ENCODE measurements around the gene CFAP157.

CFAP157 gene

DNA sequence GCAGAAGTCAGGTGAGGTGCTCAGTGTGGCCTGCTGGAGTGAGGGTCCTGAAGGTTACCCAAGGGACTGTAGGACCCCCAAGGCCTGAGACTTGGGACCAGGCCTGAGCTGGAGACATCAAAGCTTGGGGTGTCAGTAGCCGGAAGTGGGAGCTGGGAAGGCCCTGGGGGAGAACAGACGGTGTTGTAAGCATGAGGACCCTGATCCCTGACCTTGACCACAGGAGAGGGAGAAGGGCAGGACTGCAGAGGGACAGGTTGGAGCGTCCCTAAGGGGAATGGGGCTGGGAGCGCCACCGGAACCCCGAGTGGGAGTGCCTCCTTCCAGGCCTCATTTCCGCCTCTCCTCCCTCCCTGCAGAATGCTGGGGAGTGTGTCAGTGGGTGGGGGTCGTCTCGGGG, 9.6 kb downstream of the CFAP157 start:
- DNase-seq: no peak

DNA sequence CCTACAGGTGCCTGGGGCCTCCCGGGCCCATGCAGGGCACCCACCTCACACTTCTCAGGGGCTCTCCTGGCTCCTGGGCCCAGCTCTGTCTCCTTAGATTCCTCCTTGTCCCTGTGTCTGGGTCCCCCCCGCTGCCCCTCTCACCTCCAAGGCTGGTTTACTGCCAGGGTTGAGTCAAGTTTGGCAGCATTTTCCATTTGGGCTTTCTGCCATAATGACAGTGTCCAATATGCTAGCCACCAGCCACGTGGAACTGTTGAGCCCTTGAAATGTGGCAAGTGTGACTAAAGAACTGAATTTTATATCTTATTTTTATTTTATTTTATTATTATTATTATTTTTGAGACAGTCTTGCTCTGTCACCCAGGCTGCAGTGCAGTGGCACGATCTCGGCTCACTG, 11.0 kb downstream of the CFAP157 start:
- no peak for DNase-seq

DNA sequence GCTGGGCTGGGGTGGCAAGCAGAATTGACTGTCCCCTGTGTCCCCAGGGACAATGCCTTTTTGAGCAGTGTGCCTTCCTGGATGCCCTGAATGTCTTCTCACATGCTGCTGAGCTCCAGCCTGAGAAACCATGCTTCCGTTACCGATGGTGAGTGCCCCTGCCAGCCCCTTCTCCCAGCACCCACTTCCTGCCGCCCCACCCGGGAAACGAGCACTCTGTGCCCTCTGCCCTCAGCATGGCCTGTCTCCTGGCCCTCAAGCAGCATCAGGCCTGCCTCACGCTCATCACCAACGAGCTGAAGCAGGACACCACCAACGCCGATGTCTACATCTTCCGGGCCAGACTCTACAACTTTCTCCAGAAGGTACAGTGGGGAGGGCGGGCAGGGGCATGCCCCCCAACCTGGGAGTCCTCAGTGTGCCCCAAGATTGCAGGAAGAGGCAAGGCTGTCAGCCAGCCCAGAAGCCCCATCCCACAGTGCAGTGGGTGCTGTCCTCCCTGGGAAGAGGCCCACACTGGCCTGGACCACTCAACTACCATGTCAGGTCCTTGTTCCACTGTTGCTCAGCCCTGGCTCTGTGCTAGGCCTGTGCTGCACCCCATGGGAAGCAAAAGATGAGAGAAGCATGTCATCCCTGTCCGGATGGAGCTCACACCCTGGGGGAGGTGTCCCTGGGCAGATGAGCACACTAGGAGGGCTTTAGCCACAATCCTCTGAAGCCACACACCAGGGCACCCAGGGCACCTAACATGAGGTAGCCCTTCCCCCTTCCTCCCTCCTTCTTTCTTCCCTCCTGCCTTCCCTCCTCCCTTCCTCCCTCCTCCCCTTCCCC, 13.5 kb downstream of the CFAP157 start:
- DNase-seq: no peak

DNA sequence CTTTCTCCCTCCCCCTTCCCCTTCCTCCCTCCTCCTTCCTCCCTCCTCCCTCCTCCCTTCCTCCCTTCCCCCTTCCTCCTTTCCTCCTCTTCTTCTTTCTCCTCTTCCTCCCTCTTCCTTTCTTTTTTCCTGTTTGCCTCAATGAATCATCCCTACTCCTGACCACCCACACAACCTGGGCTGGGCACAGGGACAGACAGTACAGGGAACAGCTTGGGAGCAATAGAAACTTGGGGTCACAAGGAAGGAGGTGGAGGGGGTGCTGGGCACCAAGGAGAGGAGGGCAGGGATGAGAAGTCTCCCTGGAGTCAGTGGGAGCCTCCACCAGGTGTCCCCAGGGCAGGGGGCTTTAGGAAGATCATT, 14.1 kb downstream of the CFAP157 start:
- DNase-seq: no peak

DNA sequence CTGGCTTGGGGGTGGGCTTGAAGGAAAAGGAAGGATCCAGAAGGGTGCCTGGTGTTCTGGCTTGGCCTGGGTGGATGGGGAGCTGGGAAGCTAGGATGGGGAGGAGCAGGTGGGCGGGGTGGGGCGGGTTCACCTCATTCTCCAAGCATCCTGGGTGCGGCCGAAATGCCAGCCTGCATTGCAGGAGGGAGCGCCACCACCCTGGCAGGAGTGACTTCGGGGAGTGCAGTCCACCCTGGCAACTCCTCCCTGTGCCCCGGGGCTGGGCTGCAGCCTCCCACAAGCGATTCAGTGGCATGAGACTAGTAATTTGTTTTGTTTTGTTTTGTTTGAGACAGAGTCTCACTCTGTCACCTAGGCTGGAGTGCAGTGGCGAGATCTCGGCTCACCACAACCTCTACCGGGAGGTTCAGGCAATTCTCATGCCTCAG, 14.6 kb downstream of the CFAP157 start:
- no peak for DNase-seq

DNA sequence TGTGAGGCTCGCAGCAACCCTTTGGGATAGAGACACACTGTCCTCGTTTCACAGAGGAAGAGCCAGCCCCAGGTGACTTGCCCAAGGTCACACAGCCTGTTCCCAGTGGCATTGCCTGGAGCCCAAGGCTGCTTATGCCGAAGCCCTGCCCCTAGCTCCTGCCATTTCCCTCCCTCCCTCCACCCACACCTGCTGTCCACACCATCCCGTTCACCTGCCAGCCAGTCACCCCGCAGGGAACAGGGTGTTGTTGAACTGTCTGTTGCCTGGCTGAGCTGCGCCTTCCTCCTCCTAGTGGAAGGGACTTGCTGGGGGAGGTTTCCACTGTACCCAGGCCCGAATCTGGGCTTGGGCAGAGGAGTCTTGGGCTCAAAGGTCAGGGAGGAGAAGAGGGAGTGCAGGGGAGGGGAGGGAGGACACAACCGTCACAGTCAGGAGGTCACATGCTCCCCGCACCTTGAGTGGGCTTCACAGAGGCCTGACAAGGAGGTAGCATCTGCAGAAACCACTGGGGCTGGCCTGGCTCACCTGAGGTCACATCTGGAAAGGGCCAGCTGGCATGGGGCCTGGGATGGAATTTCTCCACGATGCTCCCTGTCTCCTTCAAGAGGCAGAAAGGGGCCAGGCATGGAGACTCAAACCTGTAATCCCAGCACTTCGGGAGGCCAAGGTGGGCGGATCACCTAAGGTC, 15.4 kb downstream of the CFAP157 start:
- no peak for DNase-seq

DNA sequence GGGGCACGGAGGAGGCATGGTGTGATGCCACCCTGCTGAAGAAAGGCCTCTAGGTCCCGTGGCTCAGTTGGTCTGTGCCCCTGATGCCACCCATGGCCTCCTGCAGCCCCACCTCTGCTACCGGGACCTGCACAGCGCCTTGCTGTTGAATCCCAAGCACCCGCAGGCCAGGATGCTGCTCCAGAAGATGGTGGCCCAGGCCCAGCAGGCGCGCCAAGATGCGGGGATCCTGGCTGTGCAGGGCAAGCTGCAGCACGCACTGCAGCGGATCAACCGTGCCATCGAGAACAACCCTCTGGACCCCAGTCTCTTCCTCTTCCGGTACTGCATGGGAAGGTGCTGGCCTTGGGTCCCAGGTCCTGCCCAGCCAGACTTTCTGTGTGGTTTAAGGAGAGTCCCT, 16.2 kb downstream of the CFAP157 start:
- DNase-seq: no peak

DNA sequence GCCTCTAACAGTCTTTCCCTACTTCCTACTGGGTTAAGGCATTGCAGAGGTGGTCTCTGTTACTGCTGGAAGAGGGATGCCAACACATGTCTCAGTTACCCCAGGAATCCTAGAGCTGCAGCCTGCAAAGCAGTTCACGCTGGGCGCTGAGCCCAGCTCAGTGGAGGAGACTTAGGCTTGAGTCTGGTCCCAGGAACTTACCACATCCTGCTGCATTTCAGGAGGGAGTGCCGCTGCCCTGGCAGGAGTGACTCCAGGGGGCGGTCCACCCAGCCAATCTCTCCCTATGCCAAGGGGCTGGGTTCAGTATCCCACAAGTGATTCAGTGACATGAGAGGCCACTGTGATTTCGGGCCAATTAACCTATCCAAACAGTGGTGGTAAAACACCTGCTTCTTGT, 16.7 kb downstream of the CFAP157 start:
- no peak for DNase-seq

DNA sequence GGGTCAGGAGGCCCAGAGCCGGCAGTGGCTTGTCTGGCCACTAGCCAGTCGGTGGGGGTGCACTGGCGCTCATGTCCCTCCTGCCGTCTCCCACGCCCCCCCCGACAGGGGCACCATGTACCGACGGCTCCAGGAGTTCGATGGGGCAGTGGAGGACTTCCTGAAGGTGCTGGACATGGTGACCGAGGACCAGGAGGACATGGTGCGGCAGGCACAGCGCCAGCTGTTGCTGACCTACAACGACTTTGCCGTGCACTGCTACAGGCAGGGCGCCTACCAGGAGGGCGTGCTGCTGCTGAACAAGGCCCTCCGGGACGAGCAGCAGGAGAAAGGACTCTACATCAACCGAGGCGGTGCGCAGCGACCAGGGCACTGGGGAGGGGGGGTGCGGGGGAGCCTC, 17.2 kb downstream of the CFAP157 start:
- DNase-seq: no peak

DNA sequence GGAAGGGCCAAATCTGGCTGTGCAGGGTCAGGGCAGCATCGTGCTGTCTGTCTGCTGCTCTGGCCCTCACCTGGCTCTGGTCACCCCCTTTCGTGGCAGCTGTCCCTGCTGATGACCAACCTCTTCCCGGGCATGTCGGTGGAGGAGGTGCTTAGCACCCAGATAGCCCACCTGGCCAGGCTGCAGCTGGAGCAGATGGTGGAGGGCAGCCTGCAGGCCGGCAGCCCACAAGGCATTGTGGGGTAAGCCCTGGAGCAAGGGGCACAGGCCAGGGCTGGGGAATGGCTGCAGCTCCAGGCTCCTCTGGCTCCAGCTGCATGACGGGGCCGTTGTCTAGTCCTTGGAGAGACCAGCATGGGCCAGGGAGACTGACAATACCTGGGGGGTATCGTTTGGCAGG, 20.1 kb downstream of the CFAP157 start:
- no peak for DNase-seq

DNA sequence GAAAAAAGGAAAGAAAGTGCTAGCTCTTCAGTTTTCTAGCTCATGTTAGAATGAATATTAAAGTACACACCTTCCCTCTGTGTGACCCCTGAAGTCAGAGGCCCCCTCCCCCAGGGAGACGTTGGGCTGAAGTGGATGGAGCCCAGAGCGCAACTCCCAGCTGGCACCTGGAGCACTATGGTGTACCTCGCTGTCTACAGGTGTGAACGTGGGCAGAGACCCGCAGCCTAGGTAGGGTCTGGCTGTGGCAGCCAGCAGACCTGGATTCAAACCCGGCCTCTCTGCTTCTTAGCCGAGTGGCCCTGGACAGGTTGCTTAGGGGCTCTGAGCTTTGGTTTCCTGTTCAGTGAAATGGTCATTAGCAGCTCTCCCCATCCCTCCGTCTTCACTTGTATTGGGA, 22.0 kb downstream of the CFAP157 start:
- no peak for DNase-seq

DNA sequence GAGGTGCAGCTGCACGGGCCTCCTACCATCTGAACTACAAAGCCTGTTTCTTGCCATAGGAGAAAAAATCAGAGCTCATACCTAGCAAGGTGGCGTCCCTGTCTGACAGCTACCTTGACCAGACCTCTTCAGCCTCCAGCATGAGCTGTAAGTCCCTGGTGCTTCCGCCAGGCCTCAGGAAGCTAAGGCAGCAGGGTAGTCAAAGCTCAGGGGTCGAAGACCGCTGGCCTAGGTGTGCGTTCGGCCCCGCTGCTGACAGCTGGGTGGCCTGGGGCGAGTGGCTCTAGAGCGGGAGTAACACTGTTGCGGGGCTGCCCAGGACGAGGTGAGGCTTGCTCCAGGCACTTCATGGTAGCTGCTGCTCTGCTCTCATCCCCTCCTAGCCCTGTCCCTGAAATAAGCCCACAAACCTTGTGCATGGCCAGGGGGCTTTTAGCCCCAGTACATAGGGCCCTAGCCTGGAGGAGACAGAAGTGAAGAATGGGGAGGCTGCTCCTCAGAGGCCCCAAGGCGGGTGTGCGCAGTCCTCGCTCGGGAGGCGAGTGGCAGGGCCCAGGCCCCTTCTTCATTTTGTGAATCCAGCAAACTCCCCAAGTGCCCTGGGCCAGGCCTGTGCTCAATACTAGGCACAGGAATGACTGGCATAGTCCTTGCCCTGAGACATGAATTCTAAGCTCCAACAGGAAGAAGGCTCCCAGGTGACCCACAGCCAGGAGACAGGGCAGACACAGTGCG, 22.9 kb downstream of the CFAP157 start:
- no peak for DNase-seq

DNA sequence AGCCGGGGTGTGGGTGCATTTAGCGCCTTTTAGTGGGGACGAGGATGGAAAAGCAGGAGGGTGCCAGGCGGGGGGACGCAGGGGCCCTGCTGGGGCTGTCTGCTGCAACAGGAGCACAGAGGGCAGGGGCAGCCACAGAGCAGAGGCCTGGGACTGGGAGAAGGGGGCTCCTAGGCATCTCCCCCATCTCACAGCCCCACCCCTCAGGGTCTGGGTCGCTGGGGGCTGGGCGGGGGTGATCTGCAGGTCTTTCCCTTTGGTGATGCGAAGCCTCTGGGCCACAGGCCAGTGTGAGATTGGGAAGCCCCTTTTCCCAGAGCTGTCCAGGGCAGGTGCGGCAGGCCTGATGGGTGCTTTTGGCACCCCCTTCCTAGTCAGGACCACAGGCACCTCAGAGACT, 23.5 kb downstream of the CFAP157 start:
- DNase-seq: no peak

DNA sequence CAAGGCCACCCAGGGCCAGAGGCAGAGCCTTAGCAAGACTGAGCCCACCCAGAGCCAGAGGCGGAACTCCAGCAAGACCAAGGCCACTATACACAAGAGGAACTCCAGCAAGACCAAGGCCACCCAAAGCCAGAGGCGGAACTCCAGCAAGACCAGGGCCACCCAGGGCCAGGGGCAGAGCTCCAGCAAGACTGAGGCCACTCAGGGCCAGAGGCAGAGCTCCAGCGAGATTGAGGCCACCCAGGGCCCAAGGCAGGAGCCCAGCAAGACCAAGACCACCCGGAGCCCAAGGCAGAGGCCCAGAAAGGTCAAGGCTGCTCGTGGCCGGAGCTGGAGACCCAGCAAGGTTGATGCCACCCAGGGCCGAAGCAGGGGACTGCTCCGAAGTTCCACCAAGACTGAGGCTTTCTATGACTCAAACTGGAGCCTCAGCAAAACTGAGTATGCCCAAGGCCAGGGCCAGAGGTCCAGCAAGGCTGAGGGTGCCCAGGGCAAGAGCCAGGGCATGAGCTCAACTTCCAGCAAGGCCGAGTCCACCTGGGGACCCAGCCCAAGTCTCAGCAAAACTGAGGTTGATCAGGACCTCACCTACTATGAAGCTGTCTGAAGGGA, 24.1 kb downstream of the CFAP157 start:
- no peak for DNase-seq

DNA sequence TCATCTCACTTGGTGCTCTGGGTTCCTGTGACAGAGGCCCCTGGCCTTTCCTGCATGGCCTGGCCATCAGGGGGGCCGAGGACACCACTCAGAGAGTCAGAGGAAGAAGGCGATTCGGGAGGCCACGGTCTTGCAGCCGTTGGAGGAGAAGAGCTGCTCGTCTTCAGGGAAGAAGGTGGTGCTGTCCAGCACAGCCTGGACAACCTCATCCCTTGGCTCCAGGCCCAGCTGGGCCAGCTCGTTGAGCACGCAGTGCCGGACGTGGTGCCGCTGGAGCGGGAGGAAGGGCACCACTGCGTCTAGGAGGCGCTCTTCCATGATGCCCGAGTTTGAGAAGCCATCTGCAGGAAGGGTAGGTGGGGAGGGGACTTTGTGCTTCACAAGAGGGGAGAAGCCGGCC, 25.1 kb downstream of the CFAP157 start:
- no peak for DNase-seq

DNA sequence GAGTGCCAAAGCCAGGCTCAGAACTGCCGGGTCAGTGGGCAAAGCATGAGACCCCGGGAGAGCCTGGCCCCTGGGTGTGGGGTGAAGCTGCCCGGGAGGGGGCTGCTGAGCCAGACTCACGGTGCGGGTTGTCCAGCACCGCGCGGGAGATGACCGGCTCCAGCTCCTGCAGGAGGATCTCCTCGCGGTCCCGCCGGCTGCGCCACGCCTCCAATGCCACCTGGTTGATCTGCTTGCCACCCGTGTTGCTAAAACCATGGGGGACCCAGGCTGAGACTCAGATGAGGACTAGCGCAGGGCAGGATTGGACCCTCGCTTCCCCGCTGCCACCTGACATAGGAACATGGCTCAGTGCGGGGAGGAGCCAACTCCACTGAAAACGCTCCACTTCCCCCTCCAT, 25.7 kb downstream of the CFAP157 start:
- DNase-seq: no peak

DNA sequence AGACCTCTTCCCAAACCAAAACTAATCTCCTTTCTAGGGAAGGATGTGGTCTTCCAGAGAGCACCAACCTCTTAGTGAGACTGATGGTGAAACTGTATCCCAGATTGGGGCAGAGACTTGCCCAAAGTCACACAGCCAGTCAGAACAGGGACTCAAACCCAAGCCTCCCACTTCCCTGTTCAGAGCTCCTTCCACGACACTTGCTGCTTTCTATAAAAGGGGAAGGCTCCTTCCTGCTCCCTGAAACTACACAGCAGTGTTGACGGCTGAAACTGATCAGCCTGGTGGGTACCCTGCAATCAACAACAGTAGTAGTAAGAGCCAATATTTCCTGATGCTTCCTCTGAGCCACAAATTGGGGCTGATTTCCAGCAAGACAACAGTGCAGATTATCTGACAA, 26.8 kb downstream of the CFAP157 start:
- DNase-seq: no peak

DNA sequence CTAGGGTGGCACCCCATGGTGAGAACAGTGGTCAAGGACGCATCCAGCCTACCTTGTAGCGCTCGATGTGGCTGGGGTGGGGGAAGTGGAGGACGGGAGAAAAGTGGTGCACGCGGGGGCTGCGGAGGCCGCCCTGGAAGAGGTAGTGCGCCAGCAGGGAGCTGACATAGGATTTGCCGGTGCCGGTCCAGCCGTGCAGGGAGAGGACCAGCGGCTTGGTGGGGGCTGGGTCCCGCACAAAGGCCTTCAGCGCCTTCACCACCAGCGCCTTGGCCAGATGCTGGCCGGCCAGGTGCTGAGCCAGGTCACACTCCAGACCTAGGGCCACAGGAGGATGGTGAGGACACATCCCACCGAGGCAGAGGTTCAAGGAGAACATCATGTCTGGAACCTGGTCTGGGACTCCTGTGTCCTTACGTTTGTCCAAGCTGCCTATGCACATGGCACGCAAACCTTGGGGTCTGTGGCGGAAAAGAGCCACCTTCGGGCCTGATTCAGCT, 27.5 kb downstream of the CFAP157 start:
- DNase-seq: no peak

DNA sequence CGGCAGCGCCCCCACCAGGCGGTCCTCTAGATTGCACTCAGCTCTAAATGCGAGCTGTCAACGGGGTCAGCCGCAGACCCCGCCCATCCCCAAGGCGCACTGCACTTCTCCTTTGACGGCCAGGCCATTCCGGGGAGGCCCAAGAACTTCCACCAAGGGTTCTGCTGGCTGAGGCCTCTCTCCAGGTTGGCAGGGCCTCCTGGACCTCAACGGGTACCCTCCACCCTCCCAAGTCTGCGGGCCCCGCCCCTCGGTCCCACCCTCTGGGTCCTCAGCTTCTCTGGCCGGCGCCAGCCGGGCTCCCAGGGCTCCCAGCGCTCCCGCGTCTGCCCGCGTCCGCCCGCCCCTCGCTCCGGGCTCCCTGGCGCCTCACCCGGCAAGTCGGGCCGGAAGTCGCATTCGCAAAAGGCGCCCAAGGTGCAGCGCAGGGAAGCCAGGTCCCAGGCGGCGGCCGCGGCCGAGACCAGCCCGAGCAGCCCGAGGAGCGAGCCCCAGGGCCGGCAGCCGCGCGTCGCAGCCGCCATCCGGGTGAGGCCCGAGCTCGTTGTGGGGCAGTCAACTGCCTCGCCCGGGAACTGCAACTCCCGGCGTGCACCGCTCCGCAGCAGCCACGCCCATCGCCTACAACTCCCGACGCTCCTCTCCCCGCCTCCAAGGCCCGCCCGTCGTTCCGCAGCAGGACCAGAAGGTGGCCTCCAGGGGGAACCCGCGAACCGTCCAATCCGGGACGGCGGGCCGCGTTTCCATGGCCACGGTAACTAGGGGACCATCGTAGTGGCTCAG, 28.1 kb downstream of the CFAP157 start, which contains the start of gene TOR2A:
Gene TOR2A (minus strand): TSS at position 548 of the 783 bp plus-strand sequence. CDS start 24 bp downstream, at position 524.
- peak; percentile 71 for DNase-seq

DNA sequence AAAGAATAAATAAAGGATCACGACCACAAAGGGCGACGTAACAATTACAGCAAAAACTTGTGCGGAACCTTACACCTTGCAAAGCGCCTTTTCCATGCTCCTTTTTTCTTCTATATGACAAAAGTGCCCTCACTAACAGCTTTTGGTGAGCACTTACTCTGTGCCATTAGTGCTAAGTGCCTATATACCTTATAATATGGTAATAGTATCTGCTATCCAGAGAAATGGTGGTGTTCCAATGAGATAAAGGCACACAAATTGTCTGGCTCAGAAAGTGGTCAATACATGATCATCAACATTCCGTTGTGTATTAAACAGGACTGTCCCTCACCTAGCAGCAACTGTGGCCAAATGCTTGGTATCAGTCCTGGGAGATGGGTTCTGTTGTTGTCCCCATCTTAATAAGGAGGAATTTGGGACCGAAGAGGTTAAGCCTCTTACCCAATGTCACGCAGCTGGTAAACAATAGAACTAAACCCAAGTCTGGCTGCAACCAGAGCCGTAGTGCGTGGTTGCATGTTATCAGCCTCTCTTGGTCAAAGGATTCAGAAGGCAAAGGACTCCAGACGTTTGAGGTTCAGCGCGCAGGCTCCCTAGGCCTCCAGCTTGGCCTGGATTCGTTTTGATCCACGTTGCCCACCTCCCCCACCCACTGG, 28.9 kb downstream of the CFAP157 start:
- no peak for DNase-seq

DNA sequence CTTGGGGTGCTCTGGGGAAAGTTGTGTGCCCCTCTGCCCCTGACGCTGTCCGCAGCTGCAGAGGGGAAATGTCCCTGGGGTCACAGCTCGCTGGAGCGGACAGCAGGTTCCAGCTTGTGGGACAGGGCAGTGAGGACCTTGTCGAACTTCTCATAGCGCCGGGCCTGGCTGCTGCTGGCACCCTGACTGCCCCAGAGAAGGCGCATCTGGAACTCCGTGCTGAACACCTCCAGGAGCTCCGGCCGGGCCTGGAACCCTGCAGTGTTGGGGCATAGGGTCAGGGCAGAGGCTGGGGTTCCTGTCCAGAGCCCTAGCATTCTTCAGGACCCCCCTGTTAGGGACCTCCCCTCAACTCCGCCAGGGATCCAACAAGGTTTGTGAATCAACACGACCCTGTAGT, 31.9 kb downstream of the CFAP157 start:
- DNase-seq: no peak

All from SIG-M5 (cell line).